Epithelial cell of esophagus (primary cell): ENCODE measurements around the gene SESN3.

ENCODE experiments used
- DNase-seq: peaks from one replicate; pipeline ENCODE4 v3.0.0; 2010; ENCODE audit warnings: low read depth
- H3K4me3 ChIP-seq: 2 replicates; pipeline ENCODE4 v1.5.1; 2011; ENCODE audit warnings: mild to moderate bottlenecking, low read length, control low read depth
- CTCF ChIP-seq: IDR thresholded peaks from 2 replicates; pipeline ENCODE4 v1.5.1; 2011; ENCODE audit warnings: low read depth, mild to moderate bottlenecking, low read length, control low read depth, inconsistent platforms; ENCODE audit not compliant: insufficient read depth; ENCODE audit errors: missing control alignments

Gene SESN3

DNA sequence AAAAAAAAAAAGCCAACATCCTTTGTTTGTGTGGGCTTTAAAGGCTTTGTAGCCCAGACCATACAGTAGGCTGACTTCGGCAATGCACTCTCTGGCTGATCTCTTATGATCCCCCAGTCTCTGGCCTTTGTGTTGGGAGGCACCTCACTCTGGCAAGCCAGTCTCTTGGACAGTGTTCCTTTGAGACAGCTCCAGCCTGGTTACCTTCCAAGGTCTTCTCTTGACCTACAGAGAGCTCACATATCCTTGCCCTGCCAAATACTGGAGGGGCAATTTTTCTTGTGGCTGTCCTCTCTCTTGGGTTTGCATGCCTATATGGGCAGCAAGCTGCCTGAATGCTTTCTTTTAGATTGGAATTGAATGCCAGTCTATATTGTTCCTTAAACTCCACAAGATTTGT, 69.8 kb downstream of the SESN3 start:
- no peak overlapping the region for H3K4me3 ChIP-seq
- DNase-seq, result no peak
- TF ChIP-seq CTCF, result no peak

GRCh38 chr11:95157824-95158223, 73.2 kb downstream of the SESN3 start:
- no peak overlapping the region for H3K4me3 ChIP-seq
- no peak for TF ChIP-seq CTCF
- DNase-seq, result no peak

DNA sequence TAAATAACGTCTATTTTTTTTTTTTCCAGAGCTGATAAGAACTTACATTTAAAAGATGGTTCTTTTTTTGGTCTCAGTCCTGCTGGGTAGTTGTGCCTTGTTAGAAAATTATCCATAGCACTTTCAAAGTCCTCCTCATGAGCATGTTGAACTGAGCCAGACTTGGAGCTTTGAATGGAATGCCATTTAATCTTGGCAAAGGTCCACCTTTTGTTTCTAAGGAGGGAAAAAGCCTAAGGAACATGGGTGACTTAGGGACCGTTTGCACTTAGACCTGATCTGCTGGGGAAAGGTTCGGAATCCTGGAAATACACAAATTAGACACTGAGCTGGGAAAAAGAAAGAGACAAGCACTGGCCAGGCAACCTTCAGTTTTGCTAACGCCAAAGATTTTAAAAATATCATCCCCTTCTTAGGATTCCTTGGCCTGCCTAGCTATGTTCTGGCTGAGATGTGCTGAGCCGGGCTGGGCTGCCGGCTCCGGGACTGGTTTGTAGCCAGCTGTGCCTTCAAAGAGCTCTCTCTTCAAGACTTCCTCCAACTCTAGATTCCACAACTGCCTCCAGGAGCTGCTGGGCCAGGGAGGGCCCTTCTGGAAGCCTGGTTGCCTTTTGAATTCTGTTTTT, 74.0 kb downstream of the SESN3 start:
- TF ChIP-seq CTCF, result no peak
- no peak overlapping the region for H3K4me3 ChIP-seq
- DNase-seq, result no peak

DNA sequence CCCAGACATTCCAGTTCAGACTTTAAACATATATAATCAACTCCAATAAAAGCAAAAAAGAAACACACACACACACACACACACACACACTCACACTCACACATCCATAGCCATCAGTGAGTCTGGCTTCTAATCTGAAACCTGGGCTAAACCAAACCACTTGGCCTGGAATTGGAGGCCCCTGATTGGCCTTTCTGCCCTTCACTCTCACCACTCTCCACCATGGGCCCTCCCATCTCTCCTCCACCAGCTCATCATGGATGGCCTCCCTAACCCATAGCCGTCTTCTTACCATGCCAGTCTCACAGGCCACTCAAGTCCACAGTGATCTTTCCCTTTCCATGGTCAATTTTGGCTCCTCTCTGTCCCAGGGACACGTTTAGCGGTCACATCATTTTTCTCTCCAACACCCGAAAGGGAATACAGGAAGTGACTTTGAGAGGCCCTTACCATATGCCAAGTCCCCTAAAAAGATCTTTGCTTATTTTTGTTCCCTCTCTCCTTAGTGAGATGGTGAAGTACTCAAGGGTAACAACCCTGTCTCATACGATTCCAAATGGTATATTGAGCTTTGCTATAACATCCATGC, 74.8 kb downstream of the SESN3 start:
- TF ChIP-seq CTCF, result no peak
- no peak for DNase-seq
- no peak overlapping the region for H3K4me3 ChIP-seq

DNA sequence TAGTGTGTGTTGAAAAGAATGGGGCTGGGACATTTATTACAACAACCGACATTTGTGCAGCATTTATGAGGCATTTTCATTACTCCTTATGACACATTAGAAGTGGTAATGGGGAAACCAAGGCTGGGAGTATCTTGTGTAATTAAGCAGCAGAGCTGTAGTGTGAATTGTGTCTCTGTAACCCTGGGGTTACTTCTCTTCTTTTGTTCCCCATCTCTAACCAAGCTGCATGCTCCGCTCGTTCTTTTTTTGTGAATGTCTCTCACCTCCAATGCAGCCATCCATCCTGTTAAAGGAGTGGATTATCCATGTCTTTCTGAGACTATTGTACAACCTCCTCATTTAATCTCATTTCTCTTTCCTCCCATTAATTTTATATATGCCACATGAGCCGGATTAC, 75.6 kb downstream of the SESN3 start:
- TF ChIP-seq CTCF, result no peak
- H3K4me3 ChIP-seq, result no peak overlapping the region
- DNase-seq, result no peak

DNA sequence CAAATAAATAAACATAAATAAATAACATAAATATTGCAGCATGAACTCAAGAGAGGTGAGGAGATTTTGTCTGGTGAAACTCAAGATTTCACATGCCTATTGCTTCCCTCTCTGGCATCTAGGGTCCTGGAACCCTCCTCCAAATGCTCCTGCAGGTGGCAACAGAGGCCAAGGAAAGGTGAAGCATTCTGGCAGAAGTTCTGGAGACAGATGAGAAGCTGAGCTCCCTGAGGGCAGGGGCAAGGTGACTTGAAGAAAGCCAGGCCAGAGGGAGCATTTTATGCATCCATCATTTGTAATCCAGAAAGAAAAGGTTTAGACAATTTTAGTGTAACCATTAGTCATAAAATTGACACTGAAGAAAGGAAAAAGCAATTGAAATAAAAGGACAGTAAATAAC, 76.5 kb downstream of the SESN3 start:
- no peak overlapping the region for H3K4me3 ChIP-seq
- peak; percentile 71 for DNase-seq
- peak; percentile 81 for TF ChIP-seq CTCF

DNA sequence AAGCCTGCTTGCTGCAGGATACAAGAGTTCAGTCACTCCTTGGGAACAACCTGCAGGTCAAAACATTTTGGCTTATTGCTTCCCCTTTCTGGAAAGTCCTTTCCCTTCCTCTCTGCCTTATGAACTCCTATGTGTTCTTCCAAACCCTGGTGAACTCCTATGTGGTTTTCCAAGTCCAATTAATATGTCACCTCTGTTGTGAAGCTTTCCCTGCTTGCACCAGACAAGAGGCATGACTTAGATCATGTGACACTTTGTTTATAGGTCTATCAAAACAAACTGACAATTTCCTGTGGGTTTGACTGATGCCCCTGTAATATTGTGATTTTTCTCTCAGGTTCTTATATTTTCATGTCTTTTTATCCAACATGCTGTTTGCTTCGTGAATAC, 77.2 kb downstream of the SESN3 start:
- no peak overlapping the region for H3K4me3 ChIP-seq
- no peak for DNase-seq
- no peak for TF ChIP-seq CTCF
